ENCODE measurements around the gene RSPH10B2.
"Not testable (repeated sequence)": the region's sequence is repeated elsewhere in the genome, so short reads cannot be mapped to it uniquely, and the experiment has no call there.

DNA sequence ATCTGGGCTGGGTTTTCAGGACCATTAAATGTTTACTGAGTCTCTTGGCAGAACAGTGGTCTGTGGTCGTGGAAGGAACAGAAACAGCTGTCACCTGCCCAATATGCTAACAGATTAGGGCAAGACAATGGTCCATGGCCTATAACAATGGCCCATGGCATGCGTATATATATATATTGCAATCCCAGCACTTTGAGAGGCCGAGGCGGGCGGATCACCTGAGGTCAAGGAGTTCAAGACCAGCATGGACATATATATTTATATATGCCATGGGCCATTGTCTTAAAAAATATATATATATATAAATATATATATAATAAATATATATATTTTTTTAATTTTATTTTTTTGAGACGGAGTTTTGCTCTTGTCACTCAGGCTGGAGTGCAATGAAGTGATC is 27.7 kb downstream of the RSPH10B2 start:
- TF ChIP-seq, protein P1, sequence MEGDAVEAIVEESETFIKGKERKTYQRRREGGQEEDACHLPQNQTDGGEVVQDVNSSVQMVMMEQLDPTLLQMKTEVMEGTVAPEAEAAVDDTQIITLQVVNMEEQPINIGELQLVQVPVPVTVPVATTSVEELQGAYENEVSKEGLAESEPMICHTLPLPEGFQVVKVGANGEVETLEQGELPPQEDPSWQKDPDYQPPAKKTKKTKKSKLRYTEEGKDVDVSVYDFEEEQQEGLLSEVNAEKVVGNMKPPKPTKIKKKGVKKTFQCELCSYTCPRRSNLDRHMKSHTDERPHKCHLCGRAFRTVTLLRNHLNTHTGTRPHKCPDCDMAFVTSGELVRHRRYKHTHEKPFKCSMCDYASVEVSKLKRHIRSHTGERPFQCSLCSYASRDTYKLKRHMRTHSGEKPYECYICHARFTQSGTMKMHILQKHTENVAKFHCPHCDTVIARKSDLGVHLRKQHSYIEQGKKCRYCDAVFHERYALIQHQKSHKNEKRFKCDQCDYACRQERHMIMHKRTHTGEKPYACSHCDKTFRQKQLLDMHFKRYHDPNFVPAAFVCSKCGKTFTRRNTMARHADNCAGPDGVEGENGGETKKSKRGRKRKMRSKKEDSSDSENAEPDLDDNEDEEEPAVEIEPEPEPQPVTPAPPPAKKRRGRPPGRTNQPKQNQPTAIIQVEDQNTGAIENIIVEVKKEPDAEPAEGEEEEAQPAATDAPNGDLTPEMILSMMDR (conservative IDR thresholded peaks at IDR 0.05; ENCODE audit: low read length): not testable (repeated sequence)
- TF ChIP-seq EZH2phosphoT487 (IDR thresholded peaks at IDR 0.05; ENCODE audit: borderline replicate concordance, low read depth, low read length): not testable (repeated sequence)
